Mucosa of descending colon (tissue), 3 donors: ENCODE measurements around the gene EDEM1. TPM values are rescaled to one million over a fixed set of nuclear protein-coding genes. Genes with fewer than 3 reads are reported as not detected.

Experiments used
- ATAC-seq: fragments of 200-7000 bp; cut with Tn5 transposase; one replicate; pipeline ENCODE4 v1.9.1; 2020; ENCODE audit warnings: mild to moderate bottlenecking, moderate library complexity
- DNase-seq, 3 donors: peaks; one replicate each; pipeline ENCODE4 v3.0.0-alpha.2; 2020
- H3K36me3 ChIP-seq: fragments of 200-600 bp; one replicate; pipeline ENCODE4 v1.8.0; 2021; ENCODE audit warnings: low read depth, mild to moderate bottlenecking
- H3K4me1 ChIP-seq: fragments of 200-600 bp; one replicate; pipeline ENCODE4 v1.8.0; 2021; ENCODE audit warnings: low read depth, mild to moderate bottlenecking
- H3K4me3 ChIP-seq: fragments of 200-600 bp; one replicate; pipeline ENCODE4 v1.8.0; 2021; ENCODE audit warnings: mild to moderate bottlenecking
- H3K9me3 ChIP-seq: fragments of 200-600 bp; one replicate; pipeline ENCODE4 v1.8.0; 2021; ENCODE audit warnings: mild to moderate bottlenecking
- intact Hi-C, 2 donors: fragments of 100-400 bp; cut with DNase I in 1 of 2; cut with micrococcal nuclease in 1 of 2; formaldehyde crosslinking; loops; one replicate each; pipeline versions ENCODE4 v1.11.0 to v1.11.1; 2022; cut with DNase I, micrococcal nuclease
- long read RNA-seq, 2 donors: library from polyadenylated mRNA; unstranded; transcript quantifications; one replicate each; pipeline ENCODE4 v2.0.0, GENCODE V29; 2019 to 2021
- total RNA-seq, 3 donors: library from RNA; stranded (reverse); fragmentation: NEBNext Ultra II Directional in 2 of 3; extraction: Animal tissue kit (Norgen Biotek cat#: 25700) in 2 of 3; gene quantifications; one replicate each; pipeline versions ENCODE4 v1.2.1 to v1.2.4, GENCODE V29; 2021 to 2023
- TF ChIP-seq, protein P1 (sequence below): fragments of 200-600 bp; IDR thresholded peaks from one replicate; pipeline ENCODE4 v1.8.0; 2022; ENCODE audit warnings: antibody characterized with exemption, mild to moderate bottlenecking
- donor health status: DM: no; HTN: no; CAD: no; lungs with moderate emphysema.
- donor health status: DM: no; HTN: no; CAD: no.
- donor health status: DM: no; HTN: yes; CAD: no.

Gene EDEM1
- 10 to 100 TPM; 30.3 to 52.6 (median 45.4) TPM for total RNA-seq
- long read RNA-seq, donor 1, full-length matches to known transcripts: 11 of 13 reads
- long read RNA-seq, donor 1, partial matches to known transcripts: 1 of 13 reads
- long read RNA-seq, donor 1, other reads (novel, unspliced or antisense): 1 of 13 reads
- long read RNA-seq, donor 2, partial matches to known transcripts: 0 of 5 reads
- long read RNA-seq, donor 2, other reads (novel, unspliced or antisense): 5 of 5 reads

- peaks cover 32% of the 10 kb centered on the region for H3K4me1 ChIP-seq
- no peaks in the 10 kb centered on the region for H3K9me3 ChIP-seq
- intact Hi-C loops: loop anchor here in 1 of 2 donors (10.0 kb wide), 1 partner anchor 63 kb away; the partner anchor contains the start of gene ARL8B
- ATAC-seq (peak; percentile 93), DNase-seq (peak; percentile 95 to 100 (median 97))
- H3K4me3 ChIP-seq: peak within 1 kb of the TSS; percentile 99
- TF ChIP-seq, protein P1, sequence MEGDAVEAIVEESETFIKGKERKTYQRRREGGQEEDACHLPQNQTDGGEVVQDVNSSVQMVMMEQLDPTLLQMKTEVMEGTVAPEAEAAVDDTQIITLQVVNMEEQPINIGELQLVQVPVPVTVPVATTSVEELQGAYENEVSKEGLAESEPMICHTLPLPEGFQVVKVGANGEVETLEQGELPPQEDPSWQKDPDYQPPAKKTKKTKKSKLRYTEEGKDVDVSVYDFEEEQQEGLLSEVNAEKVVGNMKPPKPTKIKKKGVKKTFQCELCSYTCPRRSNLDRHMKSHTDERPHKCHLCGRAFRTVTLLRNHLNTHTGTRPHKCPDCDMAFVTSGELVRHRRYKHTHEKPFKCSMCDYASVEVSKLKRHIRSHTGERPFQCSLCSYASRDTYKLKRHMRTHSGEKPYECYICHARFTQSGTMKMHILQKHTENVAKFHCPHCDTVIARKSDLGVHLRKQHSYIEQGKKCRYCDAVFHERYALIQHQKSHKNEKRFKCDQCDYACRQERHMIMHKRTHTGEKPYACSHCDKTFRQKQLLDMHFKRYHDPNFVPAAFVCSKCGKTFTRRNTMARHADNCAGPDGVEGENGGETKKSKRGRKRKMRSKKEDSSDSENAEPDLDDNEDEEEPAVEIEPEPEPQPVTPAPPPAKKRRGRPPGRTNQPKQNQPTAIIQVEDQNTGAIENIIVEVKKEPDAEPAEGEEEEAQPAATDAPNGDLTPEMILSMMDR: peak; percentile 14
- no peaks in the 10 kb centered on the region for H3K36me3 ChIP-seq
Observed at GRCh38 chr3:5187156-5187919, at the start of gene EDEM1. Gene EDEM1, plus strand, starts transcription at chr3:5187707. Its CDS starts 99 bp downstream, at chr3:5187806.

- intact Hi-C loops: no loop called here
- Histone ChIP-seq H3K4me3 (no peak overlapping the region), H3K36me3 (no peaks in the 10 kb centered on the region), H3K4me1 (peaks cover 4% of the 10 kb centered on the region), H3K9me3 (no peaks in the 10 kb centered on the region)
- DNase-seq: no peak
- TF ChIP-seq, protein P1: no peak
- no peak for ATAC-seq
Observed at GRCh38 chr3:5138214-5138981, 49.1 kb upstream of the EDEM1 start.

DNA sequence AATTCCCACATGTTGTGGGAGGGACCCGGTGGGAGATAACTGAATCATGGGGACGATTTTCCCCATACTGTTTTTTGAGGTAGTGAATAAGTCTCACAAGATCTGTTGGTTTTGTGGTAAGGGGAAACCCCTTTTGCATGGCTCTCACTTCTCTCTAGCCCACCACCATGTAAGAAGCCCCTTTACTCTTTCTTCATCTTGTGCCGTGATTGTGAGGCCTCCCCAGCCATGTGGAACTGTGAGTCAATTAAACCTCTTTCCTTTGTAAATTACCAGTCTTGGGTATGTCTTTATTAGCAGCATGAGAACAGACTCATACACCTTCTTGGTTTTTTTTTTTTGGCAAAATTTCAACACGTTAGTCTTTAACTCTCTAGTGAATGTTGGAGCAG lies 47.3 kb upstream of the EDEM1 start:
- intact Hi-C loops: no loop called here
- ATAC-seq: no peak
- peaks cover 3% of the 10 kb centered on the region for H3K4me1 ChIP-seq
- TF ChIP-seq, protein P1: no peak
- no peak for DNase-seq
- H3K9me3 ChIP-seq: no peaks in the 10 kb centered on the region
- no peaks in the 10 kb centered on the region for H3K36me3 ChIP-seq
- H3K4me3 ChIP-seq: no peak overlapping the region

- H3K4me1 ChIP-seq: peaks cover 3% of the 10 kb centered on the region
- H3K4me3 ChIP-seq: no peak overlapping the region
- no peak for DNase-seq
- TF ChIP-seq, protein P1: no peak
- H3K36me3 ChIP-seq: no peaks in the 10 kb centered on the region
- intact Hi-C loops: no loop called here
- no peaks in the 10 kb centered on the region for H3K9me3 ChIP-seq
- no peak for ATAC-seq
Observed at GRCh38 chr3:5140839-5141238, 46.7 kb upstream of the EDEM1 start.

GRCh38 chr3:5141760-5142159 lies 45.7 kb upstream of the EDEM1 start:
- no peaks in the 10 kb centered on the region for H3K9me3 ChIP-seq
- no peak overlapping the region for H3K4me3 ChIP-seq
- H3K4me1 ChIP-seq: peaks cover 3% of the 10 kb centered on the region
- intact Hi-C loops: no loop called here
- TF ChIP-seq, protein P1: no peak
- ATAC-seq (no peak), DNase-seq (no peak)
- H3K36me3 ChIP-seq: no peaks in the 10 kb centered on the region
